Measurements from ENCODE around the gene HUS1B.
A peak's percentile ranks its signal among the peaks of the same experiment; 100 is the strongest.
"Not testable (repeated sequence)": the region's sequence is repeated elsewhere in the genome, so short reads cannot be mapped to it uniquely, and the experiment has no call there.

HUS1B gene
- 0.36 to 1.6 (median 1.2) reads per million in 4 experiments for total RNA-seq

DNA sequence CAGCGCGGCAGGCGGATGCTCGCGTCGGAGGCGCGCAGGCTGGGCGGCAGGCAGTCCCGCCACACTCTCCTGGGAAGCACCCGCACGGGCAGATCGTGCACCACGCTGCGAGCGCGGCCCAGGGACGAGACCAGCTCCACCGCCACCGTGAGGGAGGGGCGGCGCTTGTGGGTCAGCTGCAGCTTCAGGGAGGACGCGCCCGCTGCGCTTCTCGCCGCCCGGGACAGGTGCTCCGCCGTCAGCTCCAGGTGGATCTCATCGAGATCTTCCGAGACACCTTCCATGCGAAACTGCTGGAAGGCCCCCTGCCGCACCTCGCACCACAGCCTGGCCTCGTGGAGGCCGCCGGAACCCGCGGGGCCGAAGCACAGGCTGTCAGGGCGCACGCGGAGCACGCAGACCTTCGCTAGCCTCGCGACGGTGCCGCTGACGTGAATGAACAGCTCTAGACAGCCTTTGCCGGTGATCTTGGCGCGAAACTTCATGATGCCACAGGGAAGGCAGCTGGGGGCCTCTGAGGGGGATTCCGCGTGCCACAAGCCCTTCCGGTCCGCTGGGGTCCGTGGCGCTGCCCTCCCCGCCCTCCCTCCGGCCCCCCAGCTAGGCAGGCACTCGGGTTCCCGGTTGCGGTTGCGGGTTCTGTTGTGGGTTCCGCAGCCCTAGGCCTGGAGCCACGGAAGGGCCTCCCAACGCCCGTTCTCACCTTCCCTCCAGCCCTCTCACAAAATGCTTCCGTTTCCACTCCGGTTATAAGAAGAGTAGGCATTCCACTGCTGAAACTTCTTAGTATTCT lies at the start of gene HUS1B:
Gene HUS1B (minus strand): TSS at position 641 of the 793 bp plus-strand sequence. CDS start 156 bp downstream, at position 485.
- DNase-seq = no peak

- no peak for DNase-seq
Measured at GRCh38 chr6:706146-706545, 49.2 kb upstream of the HUS1B start.

DNA sequence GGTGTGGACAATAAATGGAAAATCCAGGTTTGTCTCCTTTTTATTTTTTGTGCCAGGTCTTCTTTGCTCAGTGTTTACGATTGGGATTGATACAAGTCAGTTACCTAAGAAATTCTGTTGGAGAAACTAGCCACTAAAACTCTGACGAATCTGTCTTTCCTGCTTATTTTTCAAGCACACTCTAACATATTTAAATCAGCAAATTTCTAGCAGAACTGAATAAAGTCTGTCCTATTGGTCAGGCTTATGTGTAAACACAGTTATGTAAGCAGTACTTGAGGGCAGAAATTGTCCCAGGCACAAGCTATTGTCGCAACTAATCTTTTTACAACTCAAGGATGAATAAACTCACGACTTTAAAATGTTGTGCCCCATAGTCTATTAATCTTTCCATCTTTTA lies 48.1 kb upstream of the HUS1B start:
- DNase-seq = no peak

DNA sequence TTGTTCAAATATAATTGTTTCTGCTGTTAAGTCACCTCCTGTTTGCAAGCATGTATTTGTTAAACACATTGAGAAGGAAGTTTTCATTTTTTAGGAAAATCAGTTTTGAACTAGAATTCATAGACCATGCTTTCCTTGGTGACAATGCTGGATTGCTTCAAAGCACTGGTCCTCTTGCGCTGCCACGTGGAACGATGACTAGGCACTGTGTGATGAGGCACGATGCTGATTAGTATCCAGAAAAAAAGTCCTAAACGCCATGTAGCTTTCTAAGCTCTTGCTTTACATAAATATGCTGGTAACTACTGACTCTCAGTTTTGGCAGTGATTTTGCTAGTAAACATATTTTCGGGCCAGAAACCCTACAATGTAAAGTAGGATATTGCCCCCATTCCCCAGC lies 47.1 kb upstream of the HUS1B start:
- DNase-seq = no peak

- DNase-seq = no peak
Measured at GRCh38 chr6:703552-703951, 46.7 kb upstream of the HUS1B start.

DNA sequence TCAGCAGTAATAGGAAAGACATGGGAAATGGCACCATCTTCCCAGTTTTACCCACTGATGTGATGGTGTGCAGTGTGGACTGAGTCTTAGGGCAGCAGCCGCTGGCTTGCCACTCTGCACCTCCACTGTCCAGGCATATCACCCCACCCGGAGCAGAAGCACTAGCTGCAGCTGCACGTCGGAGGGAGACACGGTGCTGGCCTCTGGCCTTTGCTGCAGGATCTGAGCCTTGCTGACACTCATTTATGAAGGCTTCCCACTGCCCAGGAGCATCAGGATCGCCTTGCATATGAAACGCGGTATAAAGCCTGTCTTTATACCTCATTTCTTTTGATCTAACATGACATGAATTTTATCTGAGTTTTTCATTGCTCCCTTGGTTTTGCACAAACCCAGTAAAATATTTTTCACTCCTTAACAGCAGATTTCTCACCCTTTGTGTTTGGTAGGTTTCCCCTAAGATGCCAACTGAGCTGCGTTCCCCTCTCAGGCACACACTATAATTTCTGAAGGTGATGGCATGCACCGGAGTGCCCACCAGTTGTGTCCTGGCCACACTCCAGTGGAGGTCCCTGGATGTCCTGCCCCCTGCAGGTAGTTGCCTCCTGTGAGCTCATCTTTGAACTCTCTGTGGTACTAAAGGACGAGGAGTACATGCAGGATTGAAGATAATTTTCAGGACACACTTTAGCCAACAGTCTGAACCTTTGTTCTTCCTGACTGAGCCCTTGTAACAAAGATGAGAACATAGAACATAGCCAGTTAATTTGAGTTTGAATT lies 45.0 kb upstream of the HUS1B start:
- DNase-seq = no peak

GRCh38 chr6:701215-701614 lies 44.3 kb upstream of the HUS1B start:
- no peak for DNase-seq

- no peak for DNase-seq
Measured at GRCh38 chr6:700490-700889, 43.6 kb upstream of the HUS1B start.

DNA sequence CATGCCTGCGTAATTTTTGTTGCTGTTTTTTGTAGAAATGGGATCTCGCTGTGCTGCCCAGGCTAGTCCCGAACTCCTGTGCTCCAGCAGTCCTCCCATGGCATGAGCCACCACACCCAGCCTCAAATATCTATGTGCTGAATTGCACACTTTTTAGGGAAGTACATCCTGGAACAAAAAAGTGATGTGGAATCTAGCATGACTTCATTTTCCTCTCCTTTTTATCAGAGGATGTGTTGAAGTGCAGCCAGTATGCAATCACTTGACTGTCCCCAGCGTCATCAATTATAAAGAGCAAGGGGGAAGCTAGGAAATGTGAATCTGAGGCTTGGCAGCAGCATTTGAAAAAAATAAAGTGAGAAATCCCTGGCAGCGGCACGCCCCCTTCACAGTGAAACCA lies 42.4 kb upstream of the HUS1B start:
- no peak for DNase-seq

- DNase-seq = not testable (repeated sequence)
Measured at GRCh38 chr6:694431-695126, 37.7 kb upstream of the HUS1B start.

GRCh38 chr6:693723-694009 lies 36.8 kb upstream of the HUS1B start:
- DNase-seq = no peak

DNA sequence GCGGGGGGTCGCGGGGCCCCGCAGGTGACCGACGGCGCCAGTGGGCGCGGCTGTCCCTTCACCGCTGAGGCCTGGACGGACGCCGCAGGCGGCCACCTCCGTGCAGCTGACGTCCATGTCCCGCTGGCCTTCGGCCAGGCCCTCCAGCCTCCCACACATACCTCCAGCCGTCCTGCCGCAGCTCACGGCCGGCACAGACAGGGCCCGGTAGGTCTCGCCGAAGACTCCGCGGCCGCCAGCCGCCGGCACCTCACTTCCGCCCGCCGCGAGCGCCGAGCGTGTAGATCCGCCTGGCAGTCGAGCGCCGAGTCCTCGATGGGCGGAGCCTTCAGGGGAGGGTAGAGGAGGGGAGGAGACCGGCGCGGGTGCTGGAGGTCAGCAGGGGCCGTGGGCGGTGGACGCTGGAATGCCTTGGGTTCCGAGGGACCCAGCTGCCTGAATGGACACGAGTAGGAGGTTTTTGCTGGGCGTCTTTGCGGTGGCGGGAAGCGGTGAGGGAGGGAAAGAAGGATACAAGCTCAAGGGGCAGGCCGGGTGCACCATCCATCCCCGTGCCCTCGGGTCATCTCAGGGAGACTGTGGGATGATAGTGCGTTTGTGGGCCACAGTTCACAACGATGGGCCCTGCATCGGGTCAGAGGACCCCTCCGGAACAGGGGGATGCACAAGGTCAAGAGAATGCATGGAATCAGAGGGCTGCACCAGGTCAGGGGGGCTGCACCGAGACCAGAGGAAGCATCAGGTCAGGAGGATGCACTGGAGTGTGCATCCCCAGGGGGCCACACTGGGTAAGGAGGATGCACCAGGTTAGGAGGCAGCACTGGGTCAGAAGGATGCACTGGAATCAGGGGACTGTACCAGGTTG lies 36.2 kb upstream of the HUS1B start, which contains the start of gene EXOC2:
Gene EXOC2 (minus strand): TSS at position 282 of the 865 bp plus-strand sequence. CDS start 55,321 bp downstream, outside the sequence.
- peak; percentile 67 for DNase-seq

DNA sequence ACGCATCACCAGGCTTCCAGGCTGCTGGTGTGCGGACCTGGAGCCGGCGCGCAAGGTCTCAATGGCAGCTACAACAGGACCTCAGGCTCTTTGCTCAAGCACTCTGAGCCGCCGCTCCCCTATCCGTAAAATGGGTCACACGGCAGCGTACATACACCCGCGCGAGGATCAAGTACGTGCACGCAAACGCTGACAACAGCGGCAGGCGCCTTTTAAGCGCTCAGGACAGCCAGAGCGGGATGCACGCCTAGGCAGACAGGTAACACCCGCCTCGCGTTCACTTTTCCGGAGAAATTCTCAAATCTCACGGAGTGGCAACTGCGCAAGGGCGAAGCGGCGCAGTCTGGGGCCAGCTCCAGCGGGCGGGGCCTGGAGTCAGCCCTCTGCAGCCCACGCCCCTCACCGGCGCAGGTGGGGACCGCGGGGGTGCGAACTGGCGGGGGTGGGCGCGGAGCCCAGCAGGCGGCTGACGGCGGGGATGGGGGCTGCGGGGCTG lies 35.5 kb upstream of the HUS1B start:
- DNase-seq = peak; percentile 63

- DNase-seq = no peak
Measured at GRCh38 chr6:689223-689622, 32.3 kb upstream of the HUS1B start.

- DNase-seq = no peak
Measured at GRCh38 chr6:686497-686896, 29.6 kb upstream of the HUS1B start.

DNA sequence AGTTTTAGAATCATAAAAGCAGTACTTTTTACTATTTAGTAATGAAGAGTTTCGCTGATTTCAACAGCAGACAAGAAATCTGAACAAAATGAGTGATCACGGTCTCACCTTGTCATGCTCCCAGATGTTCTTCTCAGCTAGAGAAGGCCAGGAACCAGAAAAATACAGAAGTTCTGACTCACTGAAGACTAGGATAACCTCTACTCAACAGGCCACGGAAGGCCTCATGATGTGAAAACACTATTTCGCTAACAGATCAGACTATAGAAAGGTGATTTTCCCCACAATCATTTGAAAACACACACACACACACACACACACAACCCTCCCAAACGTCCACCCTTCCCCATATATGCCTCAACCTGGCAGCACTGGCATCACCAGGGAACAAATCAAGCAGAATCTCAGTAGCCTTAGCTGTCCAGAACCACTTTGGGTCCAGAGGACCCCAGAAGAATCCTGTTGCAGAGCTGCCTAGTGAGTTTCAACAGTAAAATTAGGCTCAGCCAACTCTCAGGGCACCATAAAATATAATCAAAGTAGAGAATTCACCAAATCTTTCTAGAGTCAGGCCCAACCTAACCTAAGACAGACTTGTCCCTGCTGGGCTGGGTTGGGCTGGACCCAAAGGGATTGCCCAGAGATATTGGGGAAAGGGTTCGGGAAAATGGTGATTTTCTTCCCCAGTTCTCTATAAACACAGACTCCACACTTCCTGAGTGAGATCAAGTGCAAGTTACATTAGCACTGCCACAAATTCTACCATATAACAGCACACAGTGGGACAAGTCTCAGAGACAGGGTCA lies 28.1 kb upstream of the HUS1B start:
- no peak for DNase-seq

GRCh38 chr6:683742-684440 lies 27.0 kb upstream of the HUS1B start:
- DNase-seq = no peak

DNA sequence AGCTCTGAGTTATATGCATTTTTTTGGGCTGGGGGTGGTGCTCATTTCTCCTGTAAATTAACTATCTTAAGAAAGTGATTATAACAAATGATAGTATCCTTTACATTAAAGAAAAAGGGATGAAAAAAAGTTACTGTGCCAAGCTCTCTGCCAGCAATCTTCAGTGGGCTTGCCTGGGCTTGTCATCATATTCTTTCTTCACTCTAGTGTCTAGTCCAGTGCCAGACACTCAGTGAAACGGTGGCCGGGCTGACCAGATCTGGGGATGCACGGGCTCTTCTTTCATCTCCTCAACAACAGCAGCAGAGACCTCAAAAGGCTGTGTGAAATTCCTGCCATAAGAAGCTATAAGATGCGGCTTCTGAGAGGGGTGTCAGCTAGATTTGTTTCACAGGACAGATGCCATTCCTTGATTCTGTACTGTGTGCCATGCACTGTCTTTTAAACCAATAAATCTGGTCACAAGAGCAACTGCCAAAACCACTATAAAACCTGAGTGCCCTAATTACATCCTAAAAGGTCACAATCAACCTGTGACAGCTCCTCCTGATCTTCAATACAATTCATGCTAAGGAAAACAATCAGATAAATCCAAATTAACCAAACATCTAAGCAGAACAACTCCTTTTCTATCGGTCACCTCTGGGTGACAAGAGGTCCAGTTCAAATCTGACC lies 23.9 kb upstream of the HUS1B start:
- no peak for DNase-seq

DNA sequence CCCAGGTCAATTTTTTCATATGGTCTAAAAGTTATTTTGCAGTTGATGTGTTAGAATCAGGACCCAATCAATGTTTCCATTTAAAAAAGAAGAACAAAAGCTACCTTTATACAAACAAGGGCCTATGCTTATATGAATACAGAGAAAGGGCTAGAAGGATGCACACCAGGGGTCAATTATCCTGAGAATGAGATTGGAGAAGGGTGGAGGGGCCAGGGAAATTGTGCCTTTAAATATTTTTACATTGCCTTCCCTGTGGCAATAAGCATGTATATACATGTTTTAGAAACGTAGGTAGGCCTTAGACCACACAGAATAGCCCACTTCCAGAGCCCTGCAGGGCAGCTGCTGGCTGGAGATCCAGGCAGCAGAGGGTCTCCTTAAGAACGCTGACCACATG lies 23.4 kb upstream of the HUS1B start:
- DNase-seq = no peak

DNA sequence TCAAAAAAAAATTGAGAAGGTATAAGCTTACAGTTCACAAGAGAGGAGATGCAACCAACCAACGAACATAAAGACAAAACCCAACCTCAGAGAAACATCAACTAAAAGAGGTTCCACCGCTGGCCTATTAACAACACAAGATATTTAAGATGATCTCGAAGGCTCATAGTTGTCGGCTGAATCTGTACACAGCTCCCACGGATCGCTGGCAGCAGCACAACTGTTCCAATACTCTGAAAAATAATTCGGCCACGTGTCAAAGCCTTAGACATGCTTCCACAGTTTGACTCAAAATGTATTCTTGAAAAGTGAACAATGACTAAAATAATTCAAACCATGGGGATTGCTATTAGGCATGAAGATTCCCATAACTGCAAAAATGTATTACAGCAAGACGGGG lies 22.4 kb upstream of the HUS1B start:
- DNase-seq = no peak
